Hepatocyte (in vitro differentiated cells): ENCODE results near the gene CDC7. TPM values are rescaled to one million over a fixed set of nuclear protein-coding genes. Genes with fewer than 3 reads are reported as not detected.
"Not testable (repeated sequence)": the region's sequence is repeated elsewhere in the genome, so short reads cannot be mapped to it uniquely, and the experiment has no call there.

Experiments used
- DNase-seq: peaks from one replicate; pipeline ENCODE4 v3.0.0-alpha.2; 2016; ENCODE audit warnings: low spot score
- H2AFZ ChIP-seq: fragments of 200-600 bp; sonication (generic); 2 replicates; pipeline ENCODE4 v1.6.0; 2016; ENCODE audit warnings: antibody characterized with exemption, mild to moderate bottlenecking
- H3K27ac ChIP-seq: fragments of 200-600 bp; sonication (generic); 2 replicates; pipeline ENCODE4 v1.5.1; 2016; ENCODE audit warnings: mild to moderate bottlenecking
- H3K27me3 ChIP-seq: fragments of 200-600 bp; sonication (generic); 2 replicates; pipeline ENCODE4 v1.6.1; 2016
- H3K36me3 ChIP-seq: fragments of 200-600 bp; sonication (generic); replicated peaks from 2 replicates; pipeline ENCODE4 v1.5.1; 2016; ENCODE audit warnings: low read depth; ENCODE audit not compliant: insufficient read depth
- H3K4me1 ChIP-seq: fragments of 200-600 bp; sonication (generic); 2 replicates; pipeline ENCODE4 v1.5.1; 2016; ENCODE audit warnings: mild to moderate bottlenecking, moderate library complexity; ENCODE audit not compliant: insufficient read depth
- H3K4me2 ChIP-seq: fragments of 200-600 bp; sonication (generic); 2 replicates; pipeline ENCODE4 v1.6.0; 2016
- H3K4me3 ChIP-seq: fragments of 200-600 bp; sonication (generic); 2 replicates; pipeline ENCODE4 v1.5.1; 2016; ENCODE audit warnings: mild to moderate bottlenecking
- H3K79me2 ChIP-seq: fragments of 200-600 bp; sonication (generic); 2 replicates; pipeline ENCODE4 v1.6.0; 2017; ENCODE audit warnings: mild to moderate bottlenecking
- H3K9me2 ChIP-seq: fragments of 200-600 bp; sonication (generic); replicated peaks from 2 replicates; pipeline ENCODE4 v1.6.0; 2017; ENCODE audit warnings: mild to moderate bottlenecking; ENCODE audit not compliant: insufficient read depth
- H3K9me3 ChIP-seq: fragments of 200-600 bp; sonication (generic); 2 replicates; pipeline ENCODE4 v1.5.1; 2016; ENCODE audit warnings: low read depth, mild to moderate bottlenecking
- H4K20me1 ChIP-seq: fragments of 200-600 bp; sonication (generic); 2 replicates; pipeline ENCODE4 v1.6.0; 2016; ENCODE audit warnings: mild to moderate bottlenecking; ENCODE audit not compliant: insufficient read depth, poor library complexity, severe bottlenecking
- CTCF ChIP-seq: fragments of 200-600 bp; sonication (generic); IDR thresholded peaks from 2 replicates; pipeline ENCODE4 v1.5.1; 2016; ENCODE audit warnings: antibody characterized with exemption, mild to moderate bottlenecking; ENCODE audit not compliant: poor library complexity
- EZH2 ChIP-seq: fragments of 200-600 bp; sonication (generic); IDR thresholded peaks from 2 replicates; pipeline ENCODE4 v1.6.1; 2016; ENCODE audit warnings: antibody characterized with exemption, mild to moderate bottlenecking, borderline replicate concordance
- EZH2phosphoT487 ChIP-seq: fragments of 200-600 bp; sonication (generic); IDR thresholded peaks from one replicate; pipeline ENCODE4 v1.6.1; 2018; ENCODE audit warnings: antibody characterized with exemption, mild to moderate bottlenecking, low read depth, moderate library complexity; ENCODE audit not compliant: unreplicated experiment, severe bottlenecking
- WGBS: methylation state at CpG from one replicate; pipeline ENCODE4 v1.1.6; 2016; ENCODE audit warnings: low lambda C conversion rate; ENCODE audit errors: missing lambda C conversion rate; 5-methylcytosine and 5-hydroxymethylcytosine counted together
- polyA plus RNA-seq: library from polyadenylated mRNA; unstranded; fragments of >200 nt; fragmentation: Nextera tagmentation; extraction: Ambion mirVana; gene quantifications from 2 replicates; pipeline ENCODE4 v1.2.1, GENCODE V29; 2016
- total RNA-seq: library from RNA; depleted of rRNA; stranded (reverse); fragments of >200 nt; gene quantifications from 2 replicates; pipeline ENCODE4 v1.2.3, GENCODE V29; 2014

Gene CDC7
- total and polyA plus RNA-seq, 2 experiments from 2014 or later = 3.9 to 8.0 TPM

- H3K27me3 ChIP-seq = no peaks in the 10 kb centered on the region
- H3K79me2 ChIP-seq = no peaks in the 10 kb centered on the region
- no peaks in the 10 kb centered on the region for H4K20me1 ChIP-seq
- H3K4me1 ChIP-seq = no peaks in the 10 kb centered on the region
- no peak for TF ChIP-seq EZH2phosphoT487
- TF ChIP-seq CTCF = no peak
- TF ChIP-seq EZH2 = no peak
- H2AFZ ChIP-seq = no peak overlapping the region
- no peak overlapping the region for H3K4me2 ChIP-seq
- DNase-seq = no peak
- H3K27ac ChIP-seq = no peak overlapping the region
- no peak overlapping the region for H3K4me3 ChIP-seq
- H3K9me2 ChIP-seq = no peaks in the 10 kb centered on the region
- H3K9me3 ChIP-seq = no peaks in the 10 kb centered on the region
- H3K36me3 ChIP-seq = no peaks in the 10 kb centered on the region
- WGBS = 55% methylated on average over 1 of the region's 1 CpG
These were observed 44.8 kb upstream of the CDC7 start for GRCh38 chr1:91455896-91456295.

GRCh38 chr1:91465350-91465749, 35.3 kb upstream of the CDC7 start:
- H2AFZ ChIP-seq, DNase-seq, H3K27me3 ChIP-seq, H3K27ac ChIP-seq, H4K20me1 ChIP-seq, H3K4me2 ChIP-seq, H3K79me2 ChIP-seq, H3K36me3 ChIP-seq, H3K9me3 ChIP-seq, H3K9me2 ChIP-seq, H3K4me1 ChIP-seq, H3K4me3 ChIP-seq: not testable (repeated sequence)
- 80% methylated on average over 2 of the region's 2 CpGs for WGBS

GRCh38 chr1:91476533-91477217, 24.0 kb upstream of the CDC7 start:
- H3K4me2 ChIP-seq = no peak overlapping the region
- H3K9me2 ChIP-seq = no peaks in the 10 kb centered on the region
- no peak overlapping the region for H3K27ac ChIP-seq
- no peaks in the 10 kb centered on the region for H3K27me3 ChIP-seq
- H4K20me1 ChIP-seq = no peaks in the 10 kb centered on the region
- DNase-seq = no peak
- H3K79me2 ChIP-seq = no peaks in the 10 kb centered on the region
- TF ChIP-seq EZH2 (no peak), CTCF (no peak), EZH2phosphoT487 (no peak)
- H3K4me3 ChIP-seq = no peak overlapping the region
- no peak overlapping the region for H2AFZ ChIP-seq
- 56% methylated on average over 2 of the region's 2 CpGs for WGBS
- no peaks in the 10 kb centered on the region for H3K4me1 ChIP-seq
- H3K9me3 ChIP-seq = no peaks in the 10 kb centered on the region
- no peaks in the 10 kb centered on the region for H3K36me3 ChIP-seq

GRCh38 chr1:91487469-91487868, 13.2 kb upstream of the CDC7 start:
- H3K27ac ChIP-seq = no peak overlapping the region
- no peaks in the 10 kb centered on the region for H3K79me2 ChIP-seq
- H3K9me3 ChIP-seq = no peaks in the 10 kb centered on the region
- no peaks in the 10 kb centered on the region for H3K27me3 ChIP-seq
- no peak overlapping the region for H3K4me3 ChIP-seq
- TF ChIP-seq EZH2phosphoT487 (no peak), EZH2 (no peak), CTCF (no peak)
- H2AFZ ChIP-seq = no peak overlapping the region
- no peak overlapping the region for H3K4me2 ChIP-seq
- H3K36me3 ChIP-seq = no peaks in the 10 kb centered on the region
- WGBS = 77% methylated on average over 3 of the region's 3 CpGs
- no peaks in the 10 kb centered on the region for H4K20me1 ChIP-seq
- DNase-seq = no peak
- no peaks in the 10 kb centered on the region for H3K4me1 ChIP-seq
- H3K9me2 ChIP-seq = no peaks in the 10 kb centered on the region
